Loucy (cell line): ENCODE measurements around the gene RBM19.

Experiments used
- H2AFZ ChIP-seq: fragments of 200-600 bp; sonication (generic); 2 replicates; pipeline ENCODE4 v1.6.0; 2016; ENCODE audit warnings: antibody characterized with exemption, mild to moderate bottlenecking, low read length, moderate library complexity
- H3F3A ChIP-seq: fragments of 200-600 bp; 2 replicates; pipeline ENCODE4 v1.6.0; 2016; ENCODE audit warnings: antibody characterized with exemption, low read depth, mild to moderate bottlenecking
- H3K27me3 ChIP-seq: fragments of 200-600 bp; sonication (generic); 2 replicates; pipeline ENCODE4 v1.6.1; 2014; ENCODE audit warnings: low read length, mild to moderate bottlenecking; ENCODE audit not compliant: insufficient read depth, poor library complexity, severe bottlenecking
- H3K36me3 ChIP-seq: fragments of 200-600 bp; sonication (generic); 2 replicates; pipeline ENCODE4 v1.6.1; 2016; ENCODE audit warnings: low read length; ENCODE audit not compliant: insufficient read depth
- H3K4me1 ChIP-seq: fragments of 200-600 bp; sonication (generic); 2 replicates; pipeline ENCODE4 v1.5.1; 2014; ENCODE audit warnings: low read length, mild to moderate bottlenecking; ENCODE audit not compliant: insufficient read depth, poor library complexity, severe bottlenecking
- H3K4me2 ChIP-seq: fragments of 200-600 bp; sonication (generic); 2 replicates; pipeline ENCODE4 v1.6.0; 2014; ENCODE audit warnings: antibody characterized with exemption, low read length, low read depth, mild to moderate bottlenecking; ENCODE audit not compliant: poor library complexity, severe bottlenecking
- H3K4me3 ChIP-seq: fragments of 200-600 bp; sonication (generic); 2 replicates; pipeline ENCODE4 v1.5.1; 2014; ENCODE audit warnings: low read length, mild to moderate bottlenecking, mixed read lengths; ENCODE audit not compliant: poor library complexity, severe bottlenecking
- H3K79me2 ChIP-seq: fragments of 200-600 bp; sonication (generic); 2 replicates; pipeline ENCODE4 v1.6.1; 2014; ENCODE audit warnings: low read length; ENCODE audit not compliant: insufficient read depth
- H3K9ac ChIP-seq: fragments of 200-600 bp; sonication (generic); 2 replicates; pipeline ENCODE4 v1.6.0; 2014; ENCODE audit warnings: mild to moderate bottlenecking, low read depth, low read length, moderate library complexity; ENCODE audit not compliant: poor library complexity, severe bottlenecking
- H3K9me2 ChIP-seq: fragments of 200-600 bp; sonication (generic); replicated peaks from 2 replicates; pipeline ENCODE4 v1.6.1; 2016; ENCODE audit warnings: low read depth, low read length, mixed read lengths
- H3K9me3 ChIP-seq: fragments of 200-600 bp; sonication (generic); 2 replicates; pipeline ENCODE4 v1.6.1; 2014; ENCODE audit warnings: mild to moderate bottlenecking, antibody characterized with exemption, low read length, low read depth; ENCODE audit not compliant: insufficient read depth
- H4K20me1 ChIP-seq: fragments of 200-600 bp; sonication (generic); 2 replicates; pipeline ENCODE4 v1.6.0; 2014; ENCODE audit warnings: antibody characterized with exemption, low read length, mild to moderate bottlenecking; ENCODE audit not compliant: insufficient read depth, poor library complexity, severe bottlenecking
- CTCF ChIP-seq: fragments of 200-600 bp; sonication (generic); conservative IDR thresholded peaks from 2 replicates; pipeline ENCODE4 v1.5.1; 2014; ENCODE audit warnings: mild to moderate bottlenecking, antibody characterized with exemption, low read length
- EZH2phosphoT487 ChIP-seq: fragments of 200-600 bp; IDR thresholded peaks from 2 replicates; pipeline ENCODE4 v1.6.1; 2018; ENCODE audit warnings: antibody characterized with exemption, mild to moderate bottlenecking, moderate library complexity, borderline replicate concordance

The RBM19 gene

DNA sequence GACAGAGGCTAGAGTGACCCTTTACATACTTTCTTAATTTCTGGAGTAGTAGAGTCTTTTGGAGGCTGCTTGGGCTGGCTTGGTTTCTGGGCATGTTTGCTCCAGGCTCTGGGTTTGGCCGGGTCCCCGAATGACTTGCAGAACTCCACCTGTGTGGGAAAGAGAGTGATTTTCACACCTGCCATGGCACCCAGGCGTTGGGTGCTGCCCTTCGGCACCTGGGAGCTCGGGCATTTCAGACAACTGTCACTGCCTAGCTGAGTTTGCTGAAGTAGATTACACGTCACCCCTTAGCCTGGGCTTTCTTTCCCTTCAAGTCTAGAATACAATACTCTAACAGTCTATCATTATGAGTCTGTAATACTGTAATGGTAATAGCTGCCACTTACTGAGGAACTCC lies 6.1 kb downstream of the RBM19 start:
- Histone ChIP-seq H3K4me1 (peaks cover 6% of the 10 kb centered on the region), H2AFZ (no peak overlapping the region), H3K9me2 (no peaks in the 10 kb centered on the region), H3F3A (no peaks in the 10 kb centered on the region), H3K36me3 (peaks cover 34% of the 10 kb centered on the region; the same call in 1 of the 2 replicates), H3K27me3 (no peaks in the 10 kb centered on the region), H4K20me1 (no peaks in the 10 kb centered on the region), H3K4me3 (no peak overlapping the region), H3K9me3 (no peaks in the 10 kb centered on the region), H3K4me2 (no peak overlapping the region), H3K79me2 (no peaks in the 10 kb centered on the region; the same call in 1 of the 2 replicates), H3K9ac (no peak overlapping the region)
- TF ChIP-seq CTCF (no peak), EZH2phosphoT487 (no peak)

DNA sequence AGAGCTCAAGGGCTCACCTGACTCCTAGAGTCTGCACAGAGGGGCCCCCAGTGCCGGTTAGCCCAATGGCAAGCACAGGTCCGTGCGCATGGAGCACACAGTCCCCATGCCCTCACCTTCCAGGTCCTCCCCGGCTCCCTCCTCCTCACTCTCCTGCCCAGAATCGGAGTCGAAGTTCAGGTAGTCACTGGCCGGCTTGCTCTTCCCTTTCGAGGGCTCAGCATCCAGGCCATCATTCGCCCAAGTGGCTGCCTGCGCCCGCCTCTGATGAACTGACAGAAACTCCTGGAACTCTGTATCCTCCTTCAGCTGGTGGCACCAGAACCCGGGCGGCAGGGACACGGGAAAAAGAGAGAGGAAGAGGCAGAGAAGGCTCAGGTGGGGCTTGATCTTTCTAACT lies 7.0 kb downstream of the RBM19 start:
- Histone ChIP-seq H3K9me2 (no peaks in the 10 kb centered on the region), H3K4me2 (no peak overlapping the region), H3K4me3 (no peak overlapping the region), H3K79me2 (no peaks in the 10 kb centered on the region), H3K9me3 (no peaks in the 10 kb centered on the region), H4K20me1 (no peaks in the 10 kb centered on the region), H3K4me1 (peaks cover under 1% of the 10 kb centered on the region), H2AFZ (no peak overlapping the region), H3K9ac (no peak overlapping the region), H3K36me3 (peaks cover 36% of the 10 kb centered on the region; the same call in 1 of the 2 replicates), H3K27me3 (no peaks in the 10 kb centered on the region), H3F3A (no peaks in the 10 kb centered on the region)
- TF ChIP-seq CTCF = no peak
- TF ChIP-seq EZH2phosphoT487 = no peak

GRCh38 chr12:113958108-113958507 lies 8.0 kb downstream of the RBM19 start:
- H3K4me2 ChIP-seq = no peak overlapping the region
- H4K20me1 ChIP-seq = no peaks in the 10 kb centered on the region
- no peaks in the 10 kb centered on the region for H3K4me1 ChIP-seq
- H3F3A ChIP-seq = no peaks in the 10 kb centered on the region
- H3K36me3 ChIP-seq = peaks cover 40% of the 10 kb centered on the region; the same call in 1 of the 2 replicates
- H2AFZ ChIP-seq = no peak overlapping the region
- H3K9me3 ChIP-seq = no peaks in the 10 kb centered on the region
- no peak overlapping the region for H3K4me3 ChIP-seq
- H3K9me2 ChIP-seq = no peaks in the 10 kb centered on the region
- no peak overlapping the region for H3K9ac ChIP-seq
- TF ChIP-seq EZH2phosphoT487 = no peak
- no peaks in the 10 kb centered on the region for H3K79me2 ChIP-seq
- no peaks in the 10 kb centered on the region for H3K27me3 ChIP-seq

GRCh38 chr12:113957627-113958026 lies 8.5 kb downstream of the RBM19 start:
- no peaks in the 10 kb centered on the region for H4K20me1 ChIP-seq
- H3K4me1 ChIP-seq = no peaks in the 10 kb centered on the region
- no peak overlapping the region for H2AFZ ChIP-seq
- H3K36me3 ChIP-seq = peaks cover 40% of the 10 kb centered on the region; the same call in 1 of the 2 replicates
- no peaks in the 10 kb centered on the region for H3F3A ChIP-seq
- H3K27me3 ChIP-seq = no peaks in the 10 kb centered on the region
- H3K9me3 ChIP-seq = no peaks in the 10 kb centered on the region
- TF ChIP-seq CTCF (no peak), EZH2phosphoT487 (no peak)
- no peak overlapping the region for H3K9ac ChIP-seq
- H3K9me2 ChIP-seq = no peaks in the 10 kb centered on the region
- H3K4me2 ChIP-seq = no peak overlapping the region
- no peaks in the 10 kb centered on the region for H3K79me2 ChIP-seq
- no peak overlapping the region for H3K4me3 ChIP-seq
